Adrenal gland (tissue), 12 donors: ENCODE data around the gene BCOR. TPM values are rescaled to one million over a fixed set of nuclear protein-coding genes. Genes with fewer than 3 reads are reported as not detected.

Experiments used
- DNase-seq, 7 donors: peaks; one replicate each; pipeline ENCODE4 v3.0.0-alpha.2; 2019 to 2020
- H3K27ac ChIP-seq, 5 donors: fragments of 200-600 bp; sonication (generic) in 4 of 5; 1 replicate in 3 of 5; 2 replicates in 2 of 5; pipeline versions ENCODE4 v1.5.1 to v1.8.0; 2016 to 2020; ENCODE audit warnings: mild to moderate bottlenecking in 1 of 5
- H3K27me3 ChIP-seq: fragments of 200-600 bp; 2 replicates; pipeline ENCODE4 v1.8.0; 2021
- H3K36me3 ChIP-seq, 2 donors: fragments of 200-600 bp; replicated peaks in 1 of 2; 1 replicate in 1 of 2; 2 replicates in 1 of 2; pipeline versions ENCODE4 v1.5.1 to v1.8.0; 2018 to 2022
- H3K4me1 ChIP-seq, 2 donors: fragments of 200-600 bp; replicated peaks in 1 of 2; 1 replicate in 1 of 2; 2 replicates in 1 of 2; pipeline versions ENCODE4 v1.5.1 to v1.8.0; 2018 to 2021
- H3K4me3 ChIP-seq, 4 donors: fragments of 200-600 bp; sonication (generic) in 3 of 4; one replicate each; pipeline ENCODE4 v1.5.1; 2016 to 2018
- H3K9me3 ChIP-seq, 3 donors: fragments of 200-600 bp; sonication (generic) in 1 of 3; replicated peaks in 1 of 3; 1 replicate in 2 of 3; 2 replicates in 1 of 3; pipeline versions ENCODE4 v1.5.1 to v1.8.0; 2016 to 2021
- POLR2A ChIP-seq, 2 donors: fragments of 450-650 bp; IDR thresholded peaks; one replicate each; pipeline ENCODE4 v1.6.1; 2017; ENCODE audit warnings: antibody characterized with exemption in 2 of 2, mild to moderate bottlenecking in 2 of 2, moderate library complexity in 1 of 2
- WGBS, 4 donors: extraction: QIAGEN DNeasy Blood & Tissue Kit in 2 of 4; methylation state at CpG; one replicate each; pipeline versions ENCODE4 v1.1.5 to v1.1.7; 2013 to 2017; 5-methylcytosine and 5-hydroxymethylcytosine counted together
- intact Hi-C, 2 donors: fragments of 100-400 bp; cut with DNase I; formaldehyde crosslinking; loops; one replicate each; pipeline versions ENCODE4 v1.14.1 to v1.15.0; 2022 to 2023
- polyA plus RNA-seq, 3 donors: library from polyadenylated mRNA; stranded (reverse); fragments of 200-250 nt in 2 of 3; fragments of 350-450 nt in 1 of 3; fragmentation: Illumina TruSeq in 1 of 3; extraction: RNeasy Lipid Tissue Mini Kit (QIAGEN cat#74804) in 1 of 3; gene quantifications; one replicate each; pipeline ENCODE4 v1.2.3, GENCODE V29; 2013 to 2014
- total RNA-seq, 9 donors: library from RNA; depleted of rRNA in 4 of 9; stranded (reverse); fragments of >200 nt in 4 of 9; fragments of 120-200 nt in 1 of 9; fragmentation: NEBNext Ultra II Directional in 1 of 9; extraction: Animal tissue kit (Norgen Biotek cat#: 25700) in 1 of 9; gene quantifications; one replicate each; pipeline versions ENCODE4 v1.1.0 to v1.2.4, GENCODE V29; 2013 to 2023
- TF ChIP-seq, protein P1 (sequence below), 6 experiments: fragments of 450-650 bp in 4 of 6; fragments of 200-600 bp in 2 of 6; sonication (generic) in 1 of 6; IDR thresholded peaks; 1 replicate in 5 of 6; 2 replicates in 1 of 6; pipeline versions ENCODE4 v1.5.1 to v1.8.0; 2016 to 2021; ENCODE audit warnings: antibody characterized with exemption in 6 of 6, mild to moderate bottlenecking in 2 of 6, moderate library complexity in 1 of 6
- donor health status: healthy with polysubstance abuse.
- donor health status: Bipolar disorder and iron deficiency.
- donor health status: DM: yes; HTN: yes; CAD: no.
- donor health status: DM: no; HTN: no; CAD: no.
- donor health status: DM: no; HTN: no; CAD: no.
- donor health status: DM: yes; HTN: yes; CAD: no.

The BCOR gene
- total and polyA plus RNA-seq, 12 donors: 13.7 to 42.9 (median 29.0) TPM

- H3K27ac ChIP-seq: no peak overlapping the region
- peaks cover 75% of the 10 kb centered on the region for H3K27me3 ChIP-seq
- no peaks in the 10 kb centered on the region for H3K36me3 ChIP-seq
- H3K4me1 ChIP-seq: peaks cover 0 to 13% of the 10 kb centered on the region in 2 donors
- H3K9me3 ChIP-seq: no peaks in the 10 kb centered on the region
- no peak overlapping the region for H3K4me3 ChIP-seq
- no peak for DNase-seq
- WGBS, 4 donors: 39 to 84% (median 65%) methylated on average over 8 to 12 of the region's 12 CpGs
- intact Hi-C loops: loop anchor here (5.0 to 10.0 kb wide), 3 partner anchors 85 to 165 kb away; partner anchors contain the start of gene BCOR (in 1 of the 2)
- TF ChIP-seq, protein P1, sequence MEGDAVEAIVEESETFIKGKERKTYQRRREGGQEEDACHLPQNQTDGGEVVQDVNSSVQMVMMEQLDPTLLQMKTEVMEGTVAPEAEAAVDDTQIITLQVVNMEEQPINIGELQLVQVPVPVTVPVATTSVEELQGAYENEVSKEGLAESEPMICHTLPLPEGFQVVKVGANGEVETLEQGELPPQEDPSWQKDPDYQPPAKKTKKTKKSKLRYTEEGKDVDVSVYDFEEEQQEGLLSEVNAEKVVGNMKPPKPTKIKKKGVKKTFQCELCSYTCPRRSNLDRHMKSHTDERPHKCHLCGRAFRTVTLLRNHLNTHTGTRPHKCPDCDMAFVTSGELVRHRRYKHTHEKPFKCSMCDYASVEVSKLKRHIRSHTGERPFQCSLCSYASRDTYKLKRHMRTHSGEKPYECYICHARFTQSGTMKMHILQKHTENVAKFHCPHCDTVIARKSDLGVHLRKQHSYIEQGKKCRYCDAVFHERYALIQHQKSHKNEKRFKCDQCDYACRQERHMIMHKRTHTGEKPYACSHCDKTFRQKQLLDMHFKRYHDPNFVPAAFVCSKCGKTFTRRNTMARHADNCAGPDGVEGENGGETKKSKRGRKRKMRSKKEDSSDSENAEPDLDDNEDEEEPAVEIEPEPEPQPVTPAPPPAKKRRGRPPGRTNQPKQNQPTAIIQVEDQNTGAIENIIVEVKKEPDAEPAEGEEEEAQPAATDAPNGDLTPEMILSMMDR (IDR thresholded peaks at IDR 0.05): no peak
- TF ChIP-seq POLR2A (IDR thresholded peaks at IDR 0.05): no peak
Observed at GRCh38 chrX:40009890-40010289, 87.9 kb downstream of the BCOR start.

DNA sequence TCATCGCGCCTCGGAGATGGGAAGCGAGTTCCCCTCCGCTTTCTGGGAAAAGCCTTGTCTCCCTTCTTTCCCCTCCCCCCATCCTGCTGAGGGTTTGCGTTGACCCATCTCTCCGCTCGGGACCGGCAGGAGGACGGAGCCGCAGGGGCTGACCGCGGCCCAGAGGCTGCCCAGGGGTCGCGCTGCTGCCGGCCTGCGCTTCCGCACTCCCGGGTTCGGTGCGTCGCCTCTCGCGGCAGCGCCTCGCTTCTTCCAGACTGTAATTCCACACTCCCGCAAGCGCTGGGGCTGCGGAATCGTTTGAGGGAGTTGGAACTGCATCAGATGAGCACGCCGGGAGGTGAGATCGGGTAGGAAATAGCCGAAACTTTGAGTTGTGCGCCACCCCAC, 88.3 kb downstream of the BCOR start:
- Histone ChIP-seq H3K27me3 (peaks cover 78% of the 10 kb centered on the region), H3K9me3 (no peaks in the 10 kb centered on the region), H3K36me3 (no peaks in the 10 kb centered on the region), H3K4me3 (no peak overlapping the region), H3K27ac (no peak overlapping the region), H3K4me1 (peaks cover 0 to 13% of the 10 kb centered on the region in 2 donors)
- WGBS, 4 donors: 45 to 60% (median 48%) methylated on average over 5 to 35 of the region's 35 CpGs
- no peak for DNase-seq
- intact Hi-C loops: loop anchor here in 1 of 2 donors (10.0 kb wide), 1 partner anchor 165 kb away; no protein-coding TSS in a partner anchor
- TF ChIP-seq POLR2A (IDR thresholded peaks at IDR 0.05): no peak
- TF ChIP-seq, protein P1 (IDR thresholded peaks at IDR 0.05): no peak

DNA sequence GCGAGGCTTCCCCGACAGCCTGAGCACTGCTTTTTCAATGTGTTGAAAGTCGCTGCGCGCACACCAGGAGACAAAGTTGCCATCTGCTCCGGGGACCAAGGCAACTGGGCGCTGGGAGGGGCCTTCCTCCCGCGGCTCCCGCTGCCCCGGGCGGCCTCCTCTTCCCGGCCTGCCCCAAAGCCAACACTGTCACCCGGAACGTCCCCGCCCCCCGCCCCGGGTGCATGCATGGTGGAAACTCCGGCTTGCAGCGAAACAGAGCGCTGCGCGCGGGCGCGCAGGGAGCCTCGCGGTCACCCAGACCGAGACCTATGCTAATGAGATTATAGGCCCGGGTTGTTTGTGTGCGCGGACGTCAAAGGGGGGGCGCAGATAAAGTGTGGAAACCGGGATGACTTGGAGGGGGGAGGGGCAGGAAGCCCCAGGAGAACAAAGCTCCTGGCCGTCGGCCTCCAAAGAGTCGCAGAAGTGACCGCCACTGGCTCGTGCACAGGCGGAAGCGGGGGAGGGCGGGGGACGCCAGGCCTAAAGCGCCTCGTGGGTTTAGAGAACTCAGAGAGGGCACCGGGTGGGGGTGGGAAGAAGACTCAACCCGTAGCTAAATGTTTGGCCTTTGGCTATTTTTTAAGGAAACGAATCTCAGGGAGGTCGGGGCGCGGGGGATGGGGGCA, 88.8 kb downstream of the BCOR start:
- 22 to 32% (median 27%) methylated on average over 25 to 52 of the region's 52 CpGs for WGBS, 4 donors
- Histone ChIP-seq H3K27me3 (peaks cover 82% of the 10 kb centered on the region), H3K4me1 (peaks cover 0 to 13% of the 10 kb centered on the region in 2 donors), H3K36me3 (no peaks in the 10 kb centered on the region), H3K9me3 (no peaks in the 10 kb centered on the region), H3K27ac (no peak overlapping the region), H3K4me3 (peak overlapping the region in 1 of 4 donors; percentile 3)
- intact Hi-C loops: loop anchor here in 1 of 2 donors (10.0 kb wide), 1 partner anchor 164 kb away; no protein-coding TSS in a partner anchor
- DNase-seq: peak in 6 of 7 donors; percentile 23 to 59 (median 34)
- TF ChIP-seq, protein P1 (IDR thresholded peaks at IDR 0.05): no peak
- TF ChIP-seq POLR2A (IDR thresholded peaks at IDR 0.05): no peak

GRCh38 chrX:40007756-40008705, 89.7 kb downstream of the BCOR start:
- no peak for DNase-seq
- no peak for TF ChIP-seq POLR2A (IDR thresholded peaks at IDR 0.05)
- TF ChIP-seq, protein P1 (IDR thresholded peaks at IDR 0.05): no peak
- 49 to 90% (median 67%) methylated on average over 23 to 47 of the region's 47 CpGs for WGBS, 4 donors
- Histone ChIP-seq H3K9me3 (no peaks in the 10 kb centered on the region), H3K4me3 (no peak overlapping the region), H3K27ac (no peak overlapping the region), H3K27me3 (peaks cover 77% of the 10 kb centered on the region), H3K36me3 (no peaks in the 10 kb centered on the region), H3K4me1 (peaks cover 0 to 10% of the 10 kb centered on the region in 2 donors)
- intact Hi-C loops: loop anchor here in 1 of 2 donors (10.0 kb wide), 1 partner anchor 163 kb away; no protein-coding TSS in a partner anchor
